ENCODE results near the gene NFATC2.

The NFATC2 gene

DNA sequence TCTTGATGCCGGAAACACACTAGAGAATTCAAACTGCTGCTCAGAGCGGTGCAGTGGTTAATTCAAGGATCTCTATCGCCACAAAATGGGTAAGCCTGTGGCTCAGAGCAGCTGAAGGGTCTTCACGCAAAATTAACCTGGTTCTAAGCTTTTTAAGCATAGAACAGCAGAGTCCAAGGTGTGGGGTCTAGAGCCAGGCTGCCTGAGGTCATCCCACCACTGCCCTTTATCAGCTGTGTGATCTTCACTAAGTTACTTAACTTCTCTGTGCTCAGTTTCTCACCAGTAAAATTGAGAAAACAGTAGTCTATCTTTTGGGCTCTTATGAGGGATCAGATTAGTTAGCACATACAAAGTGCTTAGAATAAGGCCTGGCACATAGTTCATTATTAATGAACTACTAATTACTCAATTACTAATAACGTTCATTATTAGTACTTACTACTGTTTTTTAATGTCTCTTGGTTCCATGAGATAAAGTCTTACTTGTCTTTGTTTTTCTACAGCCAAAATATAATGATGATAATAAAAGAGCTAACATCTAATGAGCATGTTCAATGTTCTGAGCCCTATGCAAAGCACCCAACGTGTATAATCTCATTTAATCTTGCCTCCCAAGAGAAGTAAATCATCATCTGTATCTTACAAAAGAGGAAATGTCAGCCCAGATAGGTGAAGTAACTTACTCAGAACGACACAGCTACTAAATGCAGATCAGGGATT lies 92.9 kb downstream of the NFATC2 start:
- Histone ChIP-seq H3K4me2 (ENCODE audit: low read length) (no peak overlapping the region), H3K79me2 (ENCODE audit: low read length) (0 out of 2 replicates have a peak, but pooled peaks cover 3% of the 10 kb centered on the region)
- TF ChIP-seq EZH2phosphoT487 (IDR thresholded peaks at IDR 0.05; ENCODE audit: low read depth) (no peak), CTCF (IDR thresholded peaks at IDR 0.05; ENCODE audit: low read depth, low read length) (no peak)

DNA sequence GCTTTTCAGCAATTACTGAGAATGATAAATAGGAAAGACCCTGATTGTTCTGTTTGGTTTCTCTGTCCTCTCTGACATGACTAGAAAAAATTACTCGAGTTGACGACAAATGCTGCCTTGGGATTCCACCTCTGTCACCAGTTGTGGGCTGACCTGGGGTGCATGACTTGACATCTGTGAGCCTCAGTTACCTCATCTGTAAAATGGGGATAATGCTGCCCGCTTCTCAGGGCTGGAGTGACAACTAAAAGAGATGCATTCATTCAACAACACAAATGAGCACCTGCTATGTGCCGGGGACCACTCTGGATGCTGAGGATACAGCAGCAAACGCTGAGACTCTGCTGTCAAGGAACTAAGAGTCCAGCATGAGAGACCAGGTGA lies 94.8 kb downstream of the NFATC2 start:
- no peaks in the 10 kb centered on the region for H3K27me3 ChIP-seq (ENCODE audit: low read depth, low read length)

More for the DNA sequence above, 92.9 kb downstream of the NFATC2 start:
- no peak overlapping the region for H3K4me3 ChIP-seq (ENCODE audit: low read length)
- no peak overlapping the region for H3K9ac ChIP-seq (ENCODE audit: low read length)
- H4K20me1 ChIP-seq (ENCODE audit: insufficient read depth, low read length) = peaks cover 7% of the 10 kb centered on the region; the same call in 1 of the 2 replicates
- H3K4me1 ChIP-seq (ENCODE audit: low read length) = peaks cover 19% of the 10 kb centered on the region
- H2AFZ ChIP-seq (ENCODE audit: low read depth, low read length) = no peak overlapping the region
- no peaks in the 10 kb centered on the region for H3K9me3 ChIP-seq (ENCODE audit: insufficient read depth, low read length)
- no peaks in the 10 kb centered on the region for H3K27me3 ChIP-seq (ENCODE audit: low read depth, low read length)
- H3K27ac ChIP-seq (ENCODE audit: low read length) = no peak overlapping the region
- H3K36me3 ChIP-seq (replicated peaks; ENCODE audit: low read depth, low read length) = peaks cover 75% of the 10 kb centered on the region

DNA sequence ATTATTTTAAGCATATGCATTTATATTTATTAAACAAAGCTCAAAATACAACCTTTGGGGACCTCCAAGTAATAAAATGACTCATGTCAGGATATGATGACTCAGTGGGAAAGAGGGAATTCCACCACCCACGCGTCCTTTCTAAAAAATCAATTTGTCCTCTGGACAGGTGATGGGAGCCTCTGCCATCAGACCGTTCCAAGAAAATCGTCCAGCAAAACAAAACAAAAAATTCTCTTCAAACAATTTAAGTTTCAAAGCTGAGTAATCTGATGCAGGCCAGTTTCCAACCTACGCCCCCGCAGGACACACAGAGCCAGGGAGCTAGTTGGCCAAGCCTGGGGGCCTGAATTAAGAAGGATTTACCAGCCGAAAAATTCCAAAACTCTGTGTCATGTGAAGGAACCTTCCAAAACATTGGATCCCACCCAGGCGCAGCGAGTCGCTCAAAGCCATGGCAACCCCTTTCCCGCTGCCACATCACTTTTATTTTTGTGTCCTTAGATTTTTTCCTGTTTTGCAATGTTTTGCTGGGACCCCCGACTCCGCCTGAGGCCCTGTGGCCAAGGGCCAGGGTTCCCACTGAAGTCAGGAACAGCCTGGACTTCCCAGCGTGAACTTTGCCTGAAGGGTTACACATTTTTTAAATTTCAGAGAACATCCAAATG lies 95.3 kb downstream of the NFATC2 start:
- Histone ChIP-seq H3K4me1 (ENCODE audit: low read length) (peaks cover 40% of the 10 kb centered on the region), H3K79me2 (ENCODE audit: low read length) (peaks cover 13% of the 10 kb centered on the region), H2AFZ (ENCODE audit: low read depth, low read length) (no peak overlapping the region), H3K4me2 (ENCODE audit: low read length) (no peak overlapping the region), H3K27ac (ENCODE audit: low read length) (no peak overlapping the region), H3K9ac (ENCODE audit: low read length) (no peak overlapping the region), H3K4me3 (ENCODE audit: low read length) (no peak overlapping the region), H3K9me3 (ENCODE audit: insufficient read depth, low read length) (no peaks in the 10 kb centered on the region), H3K36me3 (replicated peaks; ENCODE audit: low read depth, low read length) (peaks cover 64% of the 10 kb centered on the region), H4K20me1 (ENCODE audit: insufficient read depth, low read length) (peaks cover 7% of the 10 kb centered on the region; the same call in 1 of the 2 replicates), H3K27me3 (ENCODE audit: low read depth, low read length) (no peaks in the 10 kb centered on the region)
- no peak for TF ChIP-seq CTCF (IDR thresholded peaks at IDR 0.05; ENCODE audit: low read depth, low read length)
- no peak for TF ChIP-seq EZH2phosphoT487 (IDR thresholded peaks at IDR 0.05; ENCODE audit: low read depth)

More for the DNA sequence above, 94.8 kb downstream of the NFATC2 start:
- Histone ChIP-seq H3K4me3 (ENCODE audit: low read length) (no peak overlapping the region), H3K27ac (ENCODE audit: low read length) (no peak overlapping the region), H3K36me3 (replicated peaks; ENCODE audit: low read depth, low read length) (peaks cover 68% of the 10 kb centered on the region), H3K9me3 (ENCODE audit: insufficient read depth, low read length) (no peaks in the 10 kb centered on the region), H2AFZ (ENCODE audit: low read depth, low read length) (no peak overlapping the region), H4K20me1 (ENCODE audit: insufficient read depth, low read length) (peaks cover 7% of the 10 kb centered on the region; the same call in 1 of the 2 replicates), H3K4me2 (ENCODE audit: low read length) (no peak overlapping the region), H3K9ac (ENCODE audit: low read length) (no peak overlapping the region), H3K79me2 (ENCODE audit: low read length) (peaks cover 11% of the 10 kb centered on the region), H3K4me1 (ENCODE audit: low read length) (peaks cover 38% of the 10 kb centered on the region)
- no peak for TF ChIP-seq CTCF (IDR thresholded peaks at IDR 0.05; ENCODE audit: low read depth, low read length)
- TF ChIP-seq EZH2phosphoT487 (IDR thresholded peaks at IDR 0.05; ENCODE audit: low read depth) = no peak

- Histone ChIP-seq H3K9me3 (ENCODE audit: insufficient read depth, low read length) (no peaks in the 10 kb centered on the region), H3K27ac (ENCODE audit: low read length) (no peak overlapping the region), H3K27me3 (ENCODE audit: low read depth, low read length) (no peaks in the 10 kb centered on the region), H3K4me1 (ENCODE audit: low read length) (peaks cover 44% of the 10 kb centered on the region), H3K4me3 (ENCODE audit: low read length) (no peak overlapping the region), H4K20me1 (ENCODE audit: insufficient read depth, low read length) (peaks cover 7% of the 10 kb centered on the region; the same call in 1 of the 2 replicates), H3K36me3 (replicated peaks; ENCODE audit: low read depth, low read length) (peaks cover 64% of the 10 kb centered on the region), H3K79me2 (ENCODE audit: low read length) (peaks cover 13% of the 10 kb centered on the region), H3K9ac (ENCODE audit: low read length) (no peak overlapping the region), H3K4me2 (ENCODE audit: low read length) (no peak overlapping the region), H2AFZ (ENCODE audit: low read depth, low read length) (no peak overlapping the region)
- TF ChIP-seq EZH2phosphoT487 (IDR thresholded peaks at IDR 0.05; ENCODE audit: low read depth) (no peak), CTCF (IDR thresholded peaks at IDR 0.05; ENCODE audit: low read depth, low read length) (no peak)
Observed at GRCh38 chr20:51446656-51447055, 95.9 kb downstream of the NFATC2 start.

All from OCI-LY3 (cell line).